Hepatic stellate cell (primary cell): ENCODE measurements around the gene GANC.

Experiments
- DNase-seq: peaks from one replicate; pipeline ENCODE4 v3.0.0; 2011; ENCODE audit warnings: low spot score

Gene GANC

DNA sequence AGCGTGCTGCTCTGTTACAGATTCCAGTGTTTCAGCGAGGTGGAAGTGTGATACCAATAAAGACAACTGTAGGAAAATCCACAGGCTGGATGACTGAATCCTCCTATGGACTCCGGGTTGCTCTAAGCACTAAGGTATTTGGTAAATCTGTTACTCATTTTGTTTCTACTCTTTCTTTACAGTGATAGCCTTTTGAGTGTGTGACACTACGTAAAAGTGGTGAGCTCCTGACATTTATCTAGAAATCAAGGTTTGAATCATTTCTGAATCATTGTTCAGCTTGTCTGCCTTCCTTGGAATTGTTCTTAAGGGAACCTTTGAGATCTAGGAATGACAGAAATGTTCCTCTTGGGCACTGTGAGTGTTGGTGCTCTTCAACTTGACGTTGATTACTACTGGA is 75.1 kb downstream of the GANC start:
- no peak for DNase-seq

DNA sequence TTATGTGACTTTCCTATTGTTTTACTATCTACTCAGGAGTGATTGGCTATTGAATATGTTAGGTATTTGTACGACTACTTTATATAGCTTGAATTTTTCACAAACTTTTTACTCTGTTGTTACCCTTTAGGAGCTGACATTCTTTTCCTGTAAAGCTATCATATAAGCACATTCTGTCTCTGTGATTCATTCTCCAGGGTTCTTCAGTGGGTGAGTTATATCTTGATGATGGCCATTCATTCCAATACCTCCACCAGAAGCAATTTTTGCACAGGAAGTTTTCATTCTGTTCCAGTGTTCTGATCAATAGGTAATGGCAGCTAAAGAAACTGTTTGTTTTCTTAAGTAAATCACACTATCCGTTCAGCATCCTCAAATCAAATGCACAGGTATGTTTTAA is 76.2 kb downstream of the GANC start:
- no peak for DNase-seq

DNA sequence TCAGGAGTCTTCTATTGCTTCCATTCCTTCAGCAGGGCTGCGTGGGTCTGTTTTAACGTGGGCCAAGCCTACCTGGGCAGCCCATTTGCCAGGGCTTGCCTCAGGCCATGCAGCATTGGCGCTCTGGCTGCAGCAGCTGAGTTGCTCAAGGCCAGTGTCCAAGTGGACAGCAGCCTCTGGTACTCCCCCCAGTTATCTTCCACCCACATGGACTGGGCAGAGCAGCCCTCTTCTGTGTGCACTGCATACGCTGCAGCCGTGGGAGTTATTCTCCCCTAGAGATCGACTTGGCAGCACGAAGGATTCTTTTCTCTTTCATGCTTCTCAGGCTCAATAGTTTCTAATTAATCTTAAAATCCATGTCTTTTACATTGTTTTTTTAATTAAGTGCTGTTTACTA is 79.4 kb downstream of the GANC start:
- DNase-seq: no peak

DNA sequence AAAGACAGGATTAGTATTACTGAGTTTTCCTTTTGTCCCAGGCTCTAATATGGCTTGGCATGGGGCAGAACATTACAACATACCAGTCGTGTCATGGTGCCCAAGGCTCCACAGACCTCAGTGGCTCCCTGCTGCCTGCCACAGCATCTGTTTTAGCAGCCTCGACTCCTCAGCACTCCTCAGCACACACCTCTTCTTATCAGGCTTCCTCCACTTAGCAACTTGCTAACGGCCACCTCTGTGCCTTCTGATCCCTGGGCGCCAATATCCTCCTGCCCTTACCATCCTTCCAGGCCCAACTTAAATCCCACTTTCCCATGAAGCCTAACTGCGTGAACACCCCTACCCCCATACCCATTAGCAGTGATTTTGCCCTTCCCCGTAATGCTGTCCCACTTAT is 80.1 kb downstream of the GANC start:
- DNase-seq: no peak

DNA sequence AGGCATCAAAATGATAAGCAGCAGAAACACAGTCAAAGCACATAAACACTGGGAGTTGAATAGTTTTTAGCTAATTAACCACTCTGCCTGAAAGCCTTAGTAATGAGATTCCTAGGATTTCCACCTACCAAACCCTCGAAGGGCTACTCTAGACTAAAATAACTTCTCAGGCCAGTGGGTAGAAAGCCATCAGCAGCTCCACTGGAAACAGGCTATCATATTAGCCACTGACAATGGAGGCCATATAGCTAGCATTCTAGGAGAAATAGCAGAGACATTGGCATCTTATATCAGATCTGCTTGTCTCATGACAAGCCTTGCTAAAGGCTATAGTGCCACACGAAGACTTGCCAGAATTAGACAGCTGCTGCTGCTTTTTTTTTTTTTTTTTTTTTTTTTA is 81.8 kb downstream of the GANC start:
- DNase-seq: no peak

DNA sequence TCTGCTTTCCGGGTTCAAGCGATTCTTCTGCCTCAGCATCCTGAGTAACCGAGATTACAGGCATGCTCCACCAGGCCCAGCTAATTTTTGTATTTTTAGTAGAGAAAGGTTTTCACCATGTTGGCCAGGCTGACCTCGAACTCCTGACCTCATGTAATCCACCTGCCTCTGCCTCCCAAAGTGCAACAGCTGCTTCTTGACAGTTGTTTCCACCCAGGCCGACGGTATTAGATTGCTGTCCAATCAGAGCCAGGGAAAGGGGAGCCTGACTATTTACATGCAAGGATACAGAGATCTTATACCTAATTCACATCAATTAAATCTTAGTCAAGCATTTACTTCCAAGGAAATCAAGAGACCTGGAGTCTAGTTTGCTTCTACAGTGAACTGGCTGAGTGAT is 82.3 kb downstream of the GANC start:
- DNase-seq: no peak

DNA sequence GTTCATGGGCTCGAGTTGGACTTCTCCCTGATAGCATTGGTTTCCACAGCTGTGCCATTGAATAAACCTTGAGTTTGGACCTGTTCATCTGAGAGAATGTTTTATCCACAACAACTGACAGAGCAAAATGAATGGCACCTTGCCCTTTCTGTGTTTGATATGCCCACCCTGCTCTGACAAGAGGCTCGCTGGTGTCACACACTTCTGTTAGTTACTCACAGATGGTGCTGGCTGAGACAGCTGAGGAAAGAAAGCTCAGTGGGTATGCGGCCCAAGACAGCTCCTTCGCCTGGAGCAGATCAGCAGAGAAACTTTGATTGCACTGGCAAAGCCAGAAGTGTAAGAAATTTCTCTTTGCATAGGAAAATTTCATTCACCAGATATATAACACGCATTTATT is 83.8 kb downstream of the GANC start:
- no peak for DNase-seq

DNA sequence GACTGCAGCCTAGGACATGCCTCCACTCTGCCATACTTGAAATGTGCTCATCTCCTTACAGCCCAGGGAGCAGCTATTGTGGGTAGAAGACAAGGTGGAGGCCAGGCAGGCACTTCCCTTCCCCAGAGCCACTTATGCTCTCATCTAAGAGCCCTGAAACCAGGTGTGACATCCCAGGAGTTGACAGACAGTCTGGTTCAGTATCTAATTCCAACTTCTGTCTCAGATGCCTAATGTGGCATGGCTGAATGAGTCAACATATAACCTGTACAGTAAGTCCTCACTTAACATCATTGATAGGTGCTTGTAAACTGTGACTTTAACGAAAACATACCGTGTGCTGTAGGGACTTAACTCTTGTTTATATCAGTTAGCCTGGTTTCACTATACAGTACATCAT is 85.1 kb downstream of the GANC start:
- no peak for DNase-seq

DNA sequence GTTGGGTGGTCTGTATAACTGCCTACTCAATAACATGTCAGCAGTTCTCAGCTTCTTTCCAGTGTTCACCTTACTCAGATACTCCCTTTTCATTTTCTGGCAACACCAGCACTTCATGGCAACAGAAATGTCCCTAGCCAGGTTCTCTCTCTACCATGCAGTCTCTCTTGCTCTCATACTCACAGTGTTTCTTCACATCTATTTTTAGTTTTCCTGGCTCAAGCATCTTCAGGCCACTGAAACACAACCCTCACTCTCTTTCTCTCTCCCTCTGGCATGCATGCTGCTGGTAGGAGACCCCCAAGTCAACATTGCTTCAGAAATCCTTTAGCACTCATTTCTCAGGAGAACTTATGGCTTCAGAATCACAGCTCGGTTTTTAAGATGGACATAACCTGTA is 86.2 kb downstream of the GANC start, which contains the start of gene CAPN3:
Gene CAPN3 (plus strand): TSS at position 253 of the 400 bp plus-strand sequence. CDS start 305 bp downstream, outside the sequence.
- no peak for DNase-seq

DNA sequence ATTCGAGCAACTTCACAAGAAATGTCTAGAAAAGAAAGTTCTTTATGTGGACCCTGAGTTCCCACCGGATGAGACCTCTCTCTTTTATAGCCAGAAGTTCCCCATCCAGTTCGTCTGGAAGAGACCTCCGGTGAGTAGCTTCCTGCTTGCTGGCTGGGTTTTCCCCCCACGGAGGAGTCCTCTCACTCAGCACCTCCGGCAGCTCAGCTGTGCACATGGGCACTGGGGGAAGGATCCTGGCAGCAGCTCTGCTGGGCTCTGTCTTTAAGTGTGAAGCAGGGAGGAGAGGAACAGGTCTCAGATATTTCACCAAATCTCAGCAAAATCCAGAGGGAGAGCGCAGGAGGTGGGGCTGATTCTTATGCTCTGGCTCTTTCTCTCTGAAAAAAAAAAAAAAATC is 87.0 kb downstream of the GANC start:
- no peak for DNase-seq

DNA sequence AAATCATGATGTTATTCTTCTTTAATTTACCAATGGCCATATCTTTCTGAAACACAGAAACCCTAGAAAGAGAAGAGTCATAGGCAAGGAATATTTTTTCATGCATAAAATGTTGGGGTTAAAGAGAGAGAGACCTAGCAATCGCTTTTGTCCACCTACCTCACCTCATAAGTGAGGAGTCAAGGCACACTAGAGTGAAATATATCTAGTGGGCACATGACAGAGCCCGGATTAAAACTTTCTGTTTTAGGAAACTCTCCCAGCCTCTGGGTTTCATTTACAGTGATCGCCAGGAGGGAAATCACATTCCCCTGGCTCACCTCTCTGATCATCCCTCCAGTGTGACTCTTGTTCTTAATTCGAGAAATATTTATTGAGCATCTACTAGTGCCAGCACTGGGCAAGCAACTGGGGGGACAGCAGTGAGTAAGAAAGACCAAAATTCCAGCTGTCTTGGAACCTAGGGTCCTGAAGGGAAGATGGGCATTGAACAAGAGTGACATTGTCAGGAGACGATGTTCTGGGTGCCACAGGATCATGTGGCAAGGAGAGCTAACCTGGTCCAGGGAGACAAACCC is 87.6 kb downstream of the GANC start:
- no peak for DNase-seq

DNA sequence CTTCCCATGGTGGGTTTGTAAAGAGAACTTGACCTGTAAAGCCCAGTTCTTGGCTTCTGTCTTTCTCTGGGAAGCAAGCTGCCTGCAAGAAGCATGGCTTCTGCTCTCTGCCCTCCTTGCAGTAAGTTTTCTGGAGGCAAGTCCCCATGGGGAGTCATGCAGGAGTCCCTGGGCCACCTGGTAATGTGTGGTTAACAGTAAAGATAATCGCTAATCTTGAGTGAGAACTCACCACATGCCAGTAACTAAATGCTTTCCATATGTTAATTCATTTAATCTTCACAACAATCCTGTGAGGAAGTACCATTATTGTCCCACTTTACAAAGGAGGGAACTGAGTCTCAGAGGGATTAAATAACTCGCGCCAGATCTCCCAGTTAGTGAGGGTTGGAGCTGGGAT is 90.5 kb downstream of the GANC start:
- DNase-seq: no peak

DNA sequence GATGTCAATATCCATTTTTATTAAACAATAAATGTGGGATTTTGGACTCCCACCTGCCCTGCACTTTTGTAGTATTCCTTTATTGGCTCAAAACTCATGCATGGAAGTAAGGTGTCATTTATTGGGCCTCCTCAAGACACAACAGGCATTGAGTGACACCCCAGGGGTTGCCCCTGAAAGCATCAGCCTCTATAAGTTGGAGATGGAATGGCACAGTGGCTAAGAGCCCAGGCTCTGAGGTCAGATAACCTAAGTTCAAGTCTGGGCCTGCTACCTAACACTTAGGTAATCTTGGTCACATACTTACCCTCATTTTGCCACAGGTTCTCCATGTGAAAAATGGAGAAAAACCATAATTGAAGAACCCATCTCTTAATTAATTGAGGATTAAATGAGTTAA is 90.9 kb downstream of the GANC start:
- DNase-seq: no peak

DNA sequence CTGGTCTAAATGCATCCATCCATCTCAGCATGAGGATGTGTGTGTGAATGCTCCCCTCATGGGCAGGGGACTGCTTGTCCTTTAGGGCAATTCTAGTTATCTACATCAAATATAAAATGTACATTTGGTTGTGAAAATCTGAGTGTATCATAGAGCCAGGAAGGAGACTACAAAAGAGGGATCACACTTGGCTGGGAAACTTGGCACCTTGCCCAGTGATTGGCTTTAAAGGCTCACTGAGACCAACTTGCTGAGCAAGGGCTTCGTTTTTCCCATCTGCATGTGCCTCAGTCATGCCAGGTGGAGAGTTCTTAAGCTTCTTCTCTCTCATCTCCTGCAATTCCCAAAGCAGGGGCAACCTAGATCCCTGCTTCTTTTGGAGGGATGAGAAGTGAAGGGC is 91.5 kb downstream of the GANC start:
- no peak for DNase-seq

DNA sequence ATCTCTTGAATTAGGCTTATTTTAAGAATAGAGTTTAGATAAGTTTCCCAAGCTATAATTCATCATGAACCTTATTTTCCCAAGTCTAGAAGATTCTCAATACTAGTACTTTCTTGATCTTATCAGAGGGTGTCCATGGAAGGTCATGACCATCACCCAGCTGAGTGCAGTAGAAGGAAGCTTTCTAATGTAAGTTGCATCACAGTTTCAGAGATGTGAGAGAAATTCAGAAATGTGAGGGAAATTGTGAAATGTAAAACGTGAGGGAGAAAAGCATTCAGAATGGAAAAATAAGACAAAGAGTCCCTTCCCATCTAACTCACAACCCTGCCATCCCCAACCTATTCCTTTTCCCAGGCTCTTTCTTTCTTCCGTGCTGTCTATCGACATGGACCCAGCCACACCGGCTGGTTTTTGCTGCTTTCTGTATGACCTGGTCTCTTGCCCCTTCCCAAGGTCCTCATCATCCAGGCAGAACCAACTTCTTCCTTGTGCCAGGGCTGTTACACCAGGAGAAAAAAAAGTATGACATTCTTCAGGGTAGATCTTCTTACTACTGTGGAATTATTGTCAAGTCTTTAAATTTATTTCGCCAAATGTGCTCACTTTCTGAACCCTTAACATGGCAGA is 93.0 kb downstream of the GANC start:
- DNase-seq: no peak

DNA sequence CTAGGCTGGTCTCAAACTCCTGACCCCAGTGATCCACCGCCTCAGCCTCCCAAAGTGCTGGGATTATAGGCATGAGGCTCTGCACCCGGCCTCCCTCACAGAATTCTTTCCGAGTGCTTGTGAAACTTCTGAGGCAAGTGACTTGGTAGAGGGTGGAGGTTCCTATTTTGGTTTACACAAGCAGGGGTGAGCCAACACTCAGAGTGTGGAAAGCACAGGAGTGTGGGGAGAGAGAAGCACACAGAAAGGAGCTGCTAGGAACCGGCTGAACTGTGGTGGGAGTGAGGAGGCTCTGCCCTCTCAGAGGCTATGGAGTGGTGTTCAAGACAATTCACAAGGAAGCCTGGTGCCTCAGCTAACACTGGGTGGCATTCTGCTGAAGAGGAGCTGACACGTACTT is 94.0 kb downstream of the GANC start:
- DNase-seq: no peak

DNA sequence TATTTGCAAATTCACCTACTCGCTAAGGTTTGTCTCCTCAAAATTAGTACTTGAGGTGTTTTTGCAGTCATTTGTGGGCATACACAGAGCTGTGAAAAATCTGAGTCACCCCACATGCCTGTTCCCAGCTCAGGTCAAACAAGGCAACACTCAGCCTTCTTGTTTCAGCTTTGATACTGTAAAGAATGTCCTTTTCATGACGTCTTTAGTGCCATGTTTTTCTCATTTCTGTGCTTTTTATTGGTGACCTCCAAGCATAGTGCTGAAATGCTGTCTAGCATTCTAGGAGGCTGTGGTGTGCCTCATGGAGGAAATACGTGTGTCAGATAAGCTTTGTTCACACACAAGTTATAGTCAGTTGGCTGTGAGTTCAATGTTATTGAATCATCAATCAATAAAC is 95.1 kb downstream of the GANC start:
- DNase-seq: no peak

DNA sequence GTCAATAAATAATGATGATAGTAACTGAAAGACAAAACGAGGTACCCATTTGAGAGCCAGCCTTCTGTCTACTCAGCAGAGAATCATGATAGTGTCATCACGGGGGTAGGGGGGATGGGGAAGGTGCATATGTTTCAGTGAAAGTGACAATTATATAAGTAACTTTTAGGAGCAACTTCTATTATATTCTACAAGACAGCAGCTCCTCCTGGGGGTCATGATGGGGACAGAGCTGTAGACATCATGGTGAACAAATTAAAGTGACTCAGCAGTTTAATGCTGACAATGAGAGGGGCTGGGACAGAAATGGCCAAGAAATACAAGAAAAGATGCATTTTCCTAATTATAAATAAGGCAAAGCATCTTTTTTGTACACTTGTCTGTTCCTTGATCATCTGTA is 98.1 kb downstream of the GANC start:
- DNase-seq: no peak

DNA sequence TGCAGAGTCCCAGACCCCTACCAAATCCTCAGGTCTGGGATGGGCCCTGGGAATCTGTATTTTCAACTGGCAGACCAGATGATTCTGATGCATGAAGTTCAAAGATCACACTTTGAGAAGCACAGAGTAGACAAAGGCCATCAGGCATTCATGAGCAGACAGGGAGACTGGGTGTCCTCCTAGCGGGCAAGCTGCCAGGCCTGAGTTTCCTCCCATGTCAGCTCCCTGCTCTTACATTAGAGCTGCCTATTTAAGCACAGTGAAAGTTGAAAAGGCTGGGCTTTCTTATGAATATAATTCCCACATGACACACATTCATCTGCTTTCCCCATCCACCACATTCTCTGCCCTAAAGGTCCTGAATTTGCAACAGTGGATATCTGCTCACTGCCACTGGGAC is 100.3 kb downstream of the GANC start:
- DNase-seq: no peak

DNA sequence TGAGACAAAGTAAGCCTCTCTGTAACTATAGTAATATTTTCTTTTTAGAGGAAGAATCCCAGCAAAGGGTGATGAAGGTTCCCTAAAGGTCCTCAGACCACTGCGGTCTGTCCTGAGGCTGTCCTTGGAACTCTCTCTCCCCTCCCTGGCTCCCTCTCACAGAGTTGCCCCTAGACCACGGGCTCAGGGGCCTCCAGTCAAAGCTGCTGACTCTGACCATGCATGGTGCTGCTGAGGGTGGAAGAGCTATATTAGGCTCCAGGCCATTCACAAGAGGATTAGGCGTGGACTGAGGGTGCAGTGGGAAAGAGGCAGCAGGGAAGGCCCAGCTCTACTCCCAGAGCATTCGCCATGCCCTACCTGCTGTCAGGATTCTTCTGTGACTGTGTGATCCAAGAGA is 100.9 kb downstream of the GANC start:
- DNase-seq: no peak

DNA sequence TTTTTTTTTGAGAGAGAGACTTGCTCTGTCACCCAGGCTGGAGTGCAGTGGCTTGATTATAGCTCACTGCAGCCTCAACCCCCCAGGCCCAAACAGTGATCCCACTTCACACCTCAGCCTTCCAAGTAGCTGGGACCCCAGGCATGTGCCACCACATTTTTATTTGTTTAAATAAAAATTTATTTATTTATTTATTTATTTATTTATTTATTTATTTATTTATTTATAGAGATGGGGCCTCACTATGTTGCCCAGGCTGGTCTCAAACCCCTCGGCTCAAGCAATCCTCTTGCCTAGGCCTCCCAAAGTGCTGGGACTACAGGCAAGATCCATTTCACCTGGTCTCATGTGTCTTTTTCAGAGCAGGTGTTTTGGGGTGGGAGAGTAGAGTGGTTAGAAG is 101.8 kb downstream of the GANC start:
- no peak for DNase-seq

DNA sequence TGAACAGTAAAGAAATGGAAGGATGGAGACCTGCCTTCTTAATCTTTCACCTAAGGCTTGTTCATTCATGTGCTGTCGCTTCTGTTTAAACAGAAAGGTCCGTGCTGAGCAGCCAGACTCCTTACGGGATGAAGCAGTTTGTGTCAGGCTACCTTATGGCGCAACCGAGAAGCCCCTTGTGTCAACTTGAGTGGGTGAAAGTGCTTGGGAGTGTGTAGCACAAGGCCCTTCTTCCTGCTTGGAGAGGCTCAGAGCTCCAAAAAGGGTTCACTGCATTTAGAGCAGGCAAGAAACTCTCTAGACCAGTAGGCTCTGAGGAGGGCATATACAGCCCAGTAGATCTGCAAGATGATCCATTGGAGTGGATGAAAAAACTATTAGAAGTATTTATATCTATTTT is 102.3 kb downstream of the GANC start:
- DNase-seq: no peak

DNA sequence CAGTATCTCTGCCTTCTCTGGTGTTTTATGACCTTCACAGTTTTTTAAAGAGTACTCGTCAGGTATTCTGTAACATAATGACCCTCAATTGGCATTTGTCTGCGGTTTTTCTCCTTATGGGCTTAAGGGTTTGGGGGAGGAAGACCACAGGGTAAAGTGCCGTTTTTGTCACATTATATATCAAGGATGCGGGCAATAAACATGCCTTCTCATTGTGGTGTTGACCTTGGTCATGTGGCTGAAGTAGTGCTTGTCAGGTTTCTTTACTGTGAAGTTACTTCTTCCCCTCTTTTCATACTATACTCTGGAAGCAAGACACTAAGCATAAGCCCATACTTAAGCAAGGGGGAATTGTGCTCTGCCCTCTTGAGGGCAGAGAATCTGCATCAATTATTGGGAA is 102.9 kb downstream of the GANC start:
- no peak for DNase-seq

DNA sequence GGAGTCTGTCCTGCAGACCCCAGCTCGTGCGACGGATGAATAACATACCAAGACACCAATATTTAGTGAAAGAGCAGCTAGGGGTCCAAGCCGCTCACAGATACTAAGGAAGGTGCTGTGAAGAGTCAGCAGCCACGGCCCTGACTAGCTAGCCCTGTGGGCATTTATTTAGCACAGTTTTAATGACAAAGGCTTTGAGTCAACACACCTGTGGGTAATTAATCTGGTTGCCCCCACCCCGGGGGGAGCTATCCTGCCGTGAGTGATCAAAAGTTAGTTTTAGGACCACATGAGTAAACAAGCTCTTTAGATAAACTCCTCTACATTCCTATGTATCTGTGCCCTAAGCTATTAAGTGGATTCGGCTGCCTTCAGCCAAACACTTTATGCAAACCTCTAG is 105.0 kb downstream of the GANC start:
- no peak for DNase-seq

DNA sequence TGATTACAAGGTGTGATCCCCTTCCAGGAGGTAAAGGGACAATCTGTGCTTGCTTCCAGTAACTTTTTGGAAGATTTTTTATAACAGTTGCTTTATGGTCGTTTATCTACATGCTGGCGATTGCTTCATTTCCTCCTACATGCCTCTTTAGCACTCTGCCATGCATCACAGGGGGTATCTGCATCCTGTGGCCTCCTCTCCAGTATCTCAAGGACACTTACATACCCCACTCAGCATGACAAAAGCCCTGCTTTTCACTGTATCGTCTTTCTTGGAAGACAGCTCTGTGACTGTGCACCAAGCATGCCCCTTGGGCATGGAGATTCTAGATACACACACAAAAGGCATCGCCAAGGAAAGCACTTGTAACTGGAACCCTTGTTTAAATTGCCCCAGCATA is 111.6 kb downstream of the GANC start:
- DNase-seq: no peak
